IPS DF 4.7 (cell line): ENCODE results near the gene TPCN1.

Source experiments
- DNase-seq: peaks from one replicate; pipeline ENCODE4 v3.0.0-alpha.2; 2013; ENCODE audit warnings: low spot score; ENCODE audit errors: extremely low read depth

The TPCN1 gene

GRCh38 chr12:113285679-113286610, 64.7 kb downstream of the TPCN1 start:
- no peak for DNase-seq

GRCh38 chr12:113286712-113287111, 65.4 kb downstream of the TPCN1 start:
- no peak for DNase-seq

GRCh38 chr12:113287146-113287898, 66.1 kb downstream of the TPCN1 start:
- DNase-seq = no peak

- DNase-seq = no peak
Measured at GRCh38 chr12:113287899-113288282, 66.6 kb downstream of the TPCN1 start.

GRCh38 chr12:113289361-113289760, 68.1 kb downstream of the TPCN1 start:
- no peak for DNase-seq

- DNase-seq = no peak
Measured at GRCh38 chr12:113290506-113290905, 69.2 kb downstream of the TPCN1 start.

GRCh38 chr12:113291586-113291985, 70.3 kb downstream of the TPCN1 start:
- no peak for DNase-seq

- no peak for DNase-seq
Measured at GRCh38 chr12:113292091-113292490, 70.8 kb downstream of the TPCN1 start.

- DNase-seq = no peak
Measured at GRCh38 chr12:113292547-113292946, 71.3 kb downstream of the TPCN1 start.

- DNase-seq = no peak
Measured at GRCh38 chr12:113293100-113293499, 71.8 kb downstream of the TPCN1 start.

GRCh38 chr12:113295886-113296556, 74.8 kb downstream of the TPCN1 start:
- no peak for DNase-seq

GRCh38 chr12:113296557-113297213, 75.4 kb downstream of the TPCN1 start:
- DNase-seq = no peak

- DNase-seq = no peak
Measured at GRCh38 chr12:113297214-113297587, 75.9 kb downstream of the TPCN1 start.

- no peak for DNase-seq
Measured at GRCh38 chr12:113297621-113298471, 76.6 kb downstream of the TPCN1 start.

GRCh38 chr12:113298472-113298817, 77.2 kb downstream of the TPCN1 start:
- DNase-seq = no peak

GRCh38 chr12:113298861-113299545, 77.7 kb downstream of the TPCN1 start:
- DNase-seq = no peak

- no peak for DNase-seq
Measured at GRCh38 chr12:113299619-113300237, 78.5 kb downstream of the TPCN1 start.

GRCh38 chr12:113301811-113302210, 80.5 kb downstream of the TPCN1 start:
- no peak for DNase-seq

GRCh38 chr12:113302466-113302865, 81.2 kb downstream of the TPCN1 start:
- no peak for DNase-seq
